OCI-LY7 (cell line): Measurements from ENCODE around the gene ATPAF2.

ENCODE experiments used
- CTCF ChIP-seq: fragments of 200-600 bp; sonication (generic); conservative IDR thresholded peaks from 2 replicates; pipeline ENCODE4 v1.5.1; 2014; ENCODE audit warnings: mild to moderate bottlenecking, antibody characterized with exemption, low read length, moderate library complexity, mixed read lengths
- EZH2phosphoT487 ChIP-seq: fragments of 200-600 bp; sonication (generic); IDR thresholded peaks from 2 replicates; pipeline ENCODE4 v1.6.1; 2018; ENCODE audit warnings: low read depth, borderline replicate concordance, mild to moderate bottlenecking, mixed run types, antibody characterized with exemption, low read length, moderate library complexity, mixed read lengths

DNA sequence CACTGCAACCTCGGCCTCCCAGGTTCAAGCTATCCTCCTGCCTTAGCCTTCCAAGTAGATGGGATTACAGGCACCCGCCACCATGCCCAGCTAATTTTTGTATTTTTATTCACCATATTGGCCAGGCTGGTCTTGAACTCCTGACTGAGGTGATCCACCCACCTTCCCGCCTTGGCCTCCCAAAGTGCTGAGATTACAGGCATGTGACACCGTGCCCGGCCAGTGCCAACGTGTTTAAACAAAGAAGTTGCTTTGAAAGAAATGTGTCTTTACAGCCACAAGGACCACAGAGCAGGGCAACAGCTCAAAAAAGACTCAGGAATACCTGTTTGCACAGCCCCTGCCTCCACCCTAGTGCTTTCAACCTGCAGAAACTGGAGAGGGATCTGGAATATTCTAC is 25.0 kb downstream of the ATPAF2 start:
- no peak for TF ChIP-seq CTCF
- no peak for TF ChIP-seq EZH2phosphoT487
